GM12878 (cell line): ENCODE results near the gene TCP11.

Source experiments
- CREM ChIP-seq: IDR thresholded peaks from 2 replicates; pipeline ENCODE4 v1.6.1; 2014; ENCODE audit warnings: antibody characterized with exemption, low read depth
- CTCF ChIP-seq, 3 experiments: IDR thresholded peaks in 2 of 3; conservative IDR thresholded peaks in 1 of 3; 2 replicates each; pipeline ENCODE4 v1.5.1; 2011; ENCODE audit warnings: low read depth in 3 of 3, low read length in 3 of 3, mild to moderate bottlenecking in 3 of 3, control low read depth in 2 of 3, moderate library complexity in 2 of 3, inconsistent platforms in 1 of 3, mixed read lengths in 1 of 3; ENCODE audit not compliant: control insufficient read depth in 2 of 3, insufficient read depth in 1 of 3; ENCODE audit errors: extremely low read depth in 1 of 3
- NR2C1 ChIP-seq: fragments of 450-650 bp; IDR thresholded peaks from 2 replicates; pipeline ENCODE4 v1.6.1; 2017; ENCODE audit warnings: antibody characterized with exemption, mild to moderate bottlenecking, moderate library complexity
- POLR2A ChIP-seq: IDR thresholded peaks from 2 replicates; pipeline ENCODE4 v1.6.1; 2011; ENCODE audit warnings: low read depth, mild to moderate bottlenecking, low read length

GRCh38 chr6:35087361-35088280 is 53.5 kb downstream of the TCP11 start:
- no peak for TF ChIP-seq NR2C1
- TF ChIP-seq POLR2A, result no peak
- no peak for TF ChIP-seq CTCF (IDR thresholded peaks at IDR 0.05 in 2 of 3, conservative IDR thresholded peaks at IDR 0.05 in 1 of 3; ENCODE audit: control insufficient read depth in 2 of 3, extremely low read depth in 1 of 3, insufficient read depth in 1 of 3, low read depth in 3 of 3, low read length in 3 of 3)
- TF ChIP-seq CREM, result no peak
